ENCODE measurements around the gene UPF3A.
"Not testable (repeated sequence)": the region's sequence is repeated elsewhere in the genome, so short reads cannot be mapped to it uniquely, and the experiment has no call there.

UPF3A gene

DNA sequence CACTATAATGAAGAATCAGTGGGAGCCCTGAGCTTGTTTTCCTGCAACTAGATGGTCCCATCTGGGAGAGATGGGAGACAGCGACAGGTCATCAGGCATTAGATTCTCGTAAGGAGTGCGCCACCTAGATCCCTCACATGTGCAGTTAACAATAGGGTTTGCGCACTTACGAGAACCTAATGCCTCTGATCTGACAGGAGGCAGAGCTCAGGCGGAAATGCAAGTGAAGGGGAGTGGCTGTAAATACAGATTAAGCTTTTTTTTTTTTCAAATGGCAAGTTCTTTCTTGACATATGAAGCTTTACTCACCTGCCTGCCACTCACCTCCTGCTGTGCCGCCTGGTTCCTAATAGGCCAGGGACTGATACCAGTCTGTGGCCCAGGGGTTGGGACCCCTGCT, 32.3 kb upstream of the UPF3A start:
- DNase-seq: peak; percentile 90
- no peak overlapping the region for H3K4me3 ChIP-seq (ENCODE audit: low read depth, low read length)
- H3K9me3 ChIP-seq (ENCODE audit: severe bottlenecking): no peaks in the 10 kb centered on the region
- no peaks in the 10 kb centered on the region for H3K27me3 ChIP-seq (ENCODE audit: insufficient read depth, low read depth, severe bottlenecking)
- TF ChIP-seq, protein P1, sequence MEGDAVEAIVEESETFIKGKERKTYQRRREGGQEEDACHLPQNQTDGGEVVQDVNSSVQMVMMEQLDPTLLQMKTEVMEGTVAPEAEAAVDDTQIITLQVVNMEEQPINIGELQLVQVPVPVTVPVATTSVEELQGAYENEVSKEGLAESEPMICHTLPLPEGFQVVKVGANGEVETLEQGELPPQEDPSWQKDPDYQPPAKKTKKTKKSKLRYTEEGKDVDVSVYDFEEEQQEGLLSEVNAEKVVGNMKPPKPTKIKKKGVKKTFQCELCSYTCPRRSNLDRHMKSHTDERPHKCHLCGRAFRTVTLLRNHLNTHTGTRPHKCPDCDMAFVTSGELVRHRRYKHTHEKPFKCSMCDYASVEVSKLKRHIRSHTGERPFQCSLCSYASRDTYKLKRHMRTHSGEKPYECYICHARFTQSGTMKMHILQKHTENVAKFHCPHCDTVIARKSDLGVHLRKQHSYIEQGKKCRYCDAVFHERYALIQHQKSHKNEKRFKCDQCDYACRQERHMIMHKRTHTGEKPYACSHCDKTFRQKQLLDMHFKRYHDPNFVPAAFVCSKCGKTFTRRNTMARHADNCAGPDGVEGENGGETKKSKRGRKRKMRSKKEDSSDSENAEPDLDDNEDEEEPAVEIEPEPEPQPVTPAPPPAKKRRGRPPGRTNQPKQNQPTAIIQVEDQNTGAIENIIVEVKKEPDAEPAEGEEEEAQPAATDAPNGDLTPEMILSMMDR (IDR thresholded peaks at IDR 0.05; ENCODE audit: low read depth, low read length): peak; percentile 69
- H3K27ac ChIP-seq: 0 out of 2 replicates have a peak overlapping the region, but pooled peaks have one; percentile 0
- H3K36me3 ChIP-seq: peaks cover 91% of the 10 kb centered on the region

DNA sequence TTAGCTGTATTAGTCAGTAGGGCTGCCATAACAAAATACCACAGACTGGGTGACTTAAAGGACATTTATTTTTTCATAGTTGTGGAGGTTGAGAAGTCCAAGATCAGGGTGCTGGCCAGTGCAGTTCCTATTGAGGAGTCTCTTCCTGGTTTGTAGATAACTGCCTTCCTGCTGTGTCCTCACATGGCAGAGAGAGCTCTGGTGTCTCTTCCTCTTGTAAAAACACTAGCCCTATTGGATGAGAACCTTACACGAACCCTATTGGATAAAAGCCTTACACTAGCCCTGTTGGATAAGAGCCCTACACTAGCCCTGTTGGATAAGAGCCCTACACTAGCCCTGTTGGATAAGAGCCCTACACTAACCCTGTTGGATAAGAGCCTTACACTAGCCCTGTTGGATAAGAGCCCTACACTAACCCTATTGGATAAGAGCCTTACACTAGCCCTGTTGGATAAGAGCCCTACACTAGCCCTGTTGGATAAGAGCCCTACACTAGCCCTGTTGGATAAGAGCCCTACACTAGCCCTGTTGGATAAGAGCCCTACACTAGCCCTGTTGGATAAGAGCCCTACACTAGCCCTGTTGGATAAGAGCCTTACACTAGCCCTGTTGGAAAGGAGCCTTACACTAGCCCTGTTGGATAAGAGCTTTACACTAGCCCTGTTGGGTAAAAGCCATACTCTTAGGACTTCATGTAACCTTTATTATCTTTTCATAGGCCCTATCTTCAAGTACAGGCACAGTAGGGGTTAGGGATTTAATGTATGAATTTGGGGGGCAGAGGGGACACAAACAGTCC, 29.6 kb upstream of the UPF3A start:
- not testable (repeated sequence) for DNase-seq; H3K4me3 ChIP-seq (ENCODE audit: low read depth, low read length); H3K27ac ChIP-seq; H3K9me3 ChIP-seq (ENCODE audit: severe bottlenecking); H3K27me3 ChIP-seq (ENCODE audit: insufficient read depth, low read depth, severe bottlenecking)
- peaks cover 85% of the 10 kb centered on the region for H3K36me3 ChIP-seq

DNA sequence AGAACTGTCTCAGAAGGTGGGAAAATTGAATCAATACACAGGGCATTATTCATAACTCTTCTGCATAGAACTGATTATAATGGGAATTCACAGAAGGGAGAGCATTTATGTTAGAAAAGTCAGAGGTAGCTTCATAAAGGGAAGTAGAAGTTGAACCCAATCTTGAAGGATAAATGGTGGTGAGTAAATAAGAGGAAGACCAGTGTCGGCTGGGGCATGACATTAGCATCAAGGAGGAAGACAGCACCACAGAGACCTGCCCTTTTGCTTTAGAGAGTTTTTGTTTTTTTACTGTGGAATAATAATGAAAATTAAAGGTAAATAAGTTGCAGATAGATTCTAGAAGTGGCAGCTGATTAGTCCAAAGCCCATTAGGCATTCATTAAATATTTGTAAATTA, 24.9 kb upstream of the UPF3A start:
- H3K27ac ChIP-seq: no peak overlapping the region
- no peaks in the 10 kb centered on the region for H3K9me3 ChIP-seq (ENCODE audit: severe bottlenecking)
- DNase-seq: no peak
- TF ChIP-seq, protein P1 (IDR thresholded peaks at IDR 0.05; ENCODE audit: low read depth, low read length): no peak
- H3K36me3 ChIP-seq: peaks cover 82% of the 10 kb centered on the region
- H3K27me3 ChIP-seq (ENCODE audit: insufficient read depth, low read depth, severe bottlenecking): no peaks in the 10 kb centered on the region
- no peak overlapping the region for H3K4me3 ChIP-seq (ENCODE audit: low read depth, low read length)

DNA sequence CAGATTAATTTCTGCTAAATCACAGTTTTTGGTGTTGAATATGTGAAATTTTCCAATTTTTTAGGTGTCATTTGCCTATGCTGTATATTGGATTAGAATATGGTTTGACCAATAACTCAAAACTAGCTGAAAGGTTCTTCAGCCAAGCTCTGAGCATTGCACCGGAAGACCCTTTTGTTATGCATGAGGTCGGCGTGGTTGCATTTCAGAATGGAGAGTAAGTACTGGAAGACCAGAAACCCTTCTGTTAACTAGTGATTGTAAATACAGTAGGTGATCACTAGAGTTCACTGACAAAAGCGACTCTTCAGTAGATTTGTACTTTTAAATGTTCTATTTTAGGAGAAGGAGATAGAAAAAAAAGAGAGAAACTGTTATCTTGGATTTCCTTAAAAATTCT, 24.4 kb upstream of the UPF3A start:
- TF ChIP-seq, protein P1 (IDR thresholded peaks at IDR 0.05; ENCODE audit: low read depth, low read length): no peak
- no peak for DNase-seq
- Histone ChIP-seq H3K27me3 (ENCODE audit: insufficient read depth, low read depth, severe bottlenecking) (no peaks in the 10 kb centered on the region), H3K27ac (no peak overlapping the region), H3K9me3 (ENCODE audit: severe bottlenecking) (no peaks in the 10 kb centered on the region), H3K4me3 (ENCODE audit: low read depth, low read length) (no peak overlapping the region), H3K36me3 (peaks cover 83% of the 10 kb centered on the region)

DNA sequence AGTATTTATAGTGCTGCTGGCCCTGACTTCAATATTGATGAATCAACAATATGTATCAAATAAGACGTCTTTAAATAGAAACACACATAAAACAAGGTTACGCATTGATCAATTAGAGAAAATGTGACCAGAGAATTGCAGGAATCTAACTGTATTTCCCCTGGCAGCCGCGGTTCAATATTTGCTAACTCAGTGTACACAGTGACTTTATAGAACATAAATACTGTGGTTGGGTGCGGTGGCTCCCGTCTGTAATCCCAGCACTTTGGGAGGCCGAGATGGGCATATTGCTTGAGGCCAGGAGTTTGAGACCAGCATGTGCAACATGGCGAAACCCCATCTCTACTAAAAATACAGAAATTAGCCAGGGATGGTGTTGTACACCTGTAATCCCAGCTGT, 22.8 kb upstream of the UPF3A start:
- Histone ChIP-seq H3K27ac (no peak overlapping the region), H3K4me3 (ENCODE audit: low read depth, low read length) (no peak overlapping the region), H3K36me3 (peaks cover 87% of the 10 kb centered on the region), H3K9me3 (ENCODE audit: severe bottlenecking) (no peaks in the 10 kb centered on the region), H3K27me3 (ENCODE audit: insufficient read depth, low read depth, severe bottlenecking) (no peaks in the 10 kb centered on the region)
- no peak for DNase-seq
- TF ChIP-seq, protein P1 (IDR thresholded peaks at IDR 0.05; ENCODE audit: low read depth, low read length): no peak

DNA sequence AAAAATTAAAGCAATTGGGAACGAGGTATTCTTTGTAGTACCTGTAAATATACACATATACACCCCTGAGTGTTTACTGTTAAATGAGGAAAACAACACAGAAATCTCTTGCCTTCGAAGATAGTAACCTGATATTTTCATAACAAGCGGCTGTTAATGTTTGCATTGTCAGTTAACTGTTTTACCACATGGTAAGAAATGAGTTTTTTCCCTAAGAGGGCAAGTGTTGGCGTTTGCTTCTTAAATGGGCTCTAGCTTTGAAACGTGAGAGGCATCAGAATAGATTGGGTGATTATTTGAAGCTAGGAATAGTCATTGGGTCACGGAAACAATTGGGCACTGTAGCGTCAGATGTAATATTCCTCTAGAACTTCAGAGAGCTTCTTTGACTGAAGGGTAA, 22.0 kb upstream of the UPF3A start:
- DNase-seq: no peak
- Histone ChIP-seq H3K36me3 (peaks cover 87% of the 10 kb centered on the region), H3K9me3 (ENCODE audit: severe bottlenecking) (no peaks in the 10 kb centered on the region)

More for the DNA sequence above, 22.0 kb upstream of the UPF3A start:
- TF ChIP-seq, protein P1 (IDR thresholded peaks at IDR 0.05; ENCODE audit: low read depth, low read length): no peak
- Histone ChIP-seq H3K27ac (no peak overlapping the region), H3K27me3 (ENCODE audit: insufficient read depth, low read depth, severe bottlenecking) (no peaks in the 10 kb centered on the region), H3K4me3 (ENCODE audit: low read depth, low read length) (no peak overlapping the region)

All from WERI-Rb-1 (cell line).